Measurements from ENCODE around the gene ZNF587. TPM values are rescaled to one million over a fixed set of nuclear protein-coding genes. Genes with fewer than 3 reads are reported as not detected.
"Not testable (repeated sequence)": the region's sequence is repeated elsewhere in the genome, so short reads cannot be mapped to it uniquely, and the experiment has no call there.

The ZNF587 gene
- total RNA-seq, 6 donors from 2014 or later, result 12.2 to 52.4 (median 23.0) TPM

GRCh38 chr19:57867868-57868492 is 18.3 kb downstream of the ZNF587 start:
- DNase-seq, result no peak
- Histone ChIP-seq H3K36me3 (peaks cover 15 to 54% (median 49%) of the 10 kb centered on the region in 4 donors), H3K27me3 (no peaks in the 10 kb centered on the region), H3K4me1 (no peaks in the 10 kb centered on the region), H3K9me3 (peaks cover 54 to 97% (median 84%) of the 10 kb centered on the region in 4 donors), H3K27ac (no peak overlapping the region), H3K4me3 (no peak overlapping the region)
- 95 to 97% methylated on average over 7 of the region's 7 CpGs for WGBS, 2 donors
- ATAC-seq (ENCODE audit: low FRiP score in 2 of 2), result no peak
- TF ChIP-seq EP300 (IDR thresholded peaks at IDR 0.05) (no peak), POLR2A (IDR thresholded peaks at IDR 0.05) (no peak), CTCF (IDR thresholded peaks at IDR 0.05) (no peak), POLR2AphosphoS5 (IDR thresholded peaks at IDR 0.05) (no peak)

GRCh38 chr19:57869655-57870054 is 20.0 kb downstream of the ZNF587 start:
- 86 to 99% methylated on average over 6 of the region's 6 CpGs for WGBS, 2 donors

GRCh38 chr19:57870225-57870624 is 20.6 kb downstream of the ZNF587 start:
- no peak for TF ChIP-seq POLR2A (IDR thresholded peaks at IDR 0.05)
- TF ChIP-seq POLR2AphosphoS5 (IDR thresholded peaks at IDR 0.05), result no peak
- no peak for TF ChIP-seq EP300 (IDR thresholded peaks at IDR 0.05)
- no peak for TF ChIP-seq CTCF (IDR thresholded peaks at IDR 0.05)
- Histone ChIP-seq H3K27ac (no peak overlapping the region), H3K4me1 (no peaks in the 10 kb centered on the region), H3K36me3 (peaks cover 9 to 39% (median 36%) of the 10 kb centered on the region in 4 donors), H3K9me3 (peaks cover 65 to 95% (median 92%) of the 10 kb centered on the region in 4 donors), H3K4me3 (no peak overlapping the region), H3K27me3 (no peaks in the 10 kb centered on the region)
- WGBS, 2 donors, result 92 to 93% methylated on average over 2 of the region's 2 CpGs
- DNase-seq (no peak), ATAC-seq (ENCODE audit: low FRiP score in 2 of 2) (no peak)

More at GRCh38 chr19:57869655-57870054, 20.0 kb downstream of the ZNF587 start:
- not testable (repeated sequence) for ATAC-seq (ENCODE audit: low FRiP score in 2 of 2); H3K27ac ChIP-seq; DNase-seq; H3K4me1 ChIP-seq; H3K27me3 ChIP-seq; H3K4me3 ChIP-seq
- Histone ChIP-seq H3K9me3 (peaks cover 65 to 99% (median 91%) of the 10 kb centered on the region in 4 donors), H3K36me3 (peaks cover 9 to 43% (median 40%) of the 10 kb centered on the region in 4 donors)

- no peak for DNase-seq
- H3K4me3 ChIP-seq, result no peak overlapping the region
- no peaks in the 10 kb centered on the region for H3K4me1 ChIP-seq
- TF ChIP-seq EP300 (IDR thresholded peaks at IDR 0.05) (no peak), CTCF (IDR thresholded peaks at IDR 0.05) (no peak), POLR2A (IDR thresholded peaks at IDR 0.05) (no peak), POLR2AphosphoS5 (IDR thresholded peaks at IDR 0.05) (no peak)
- H3K36me3 ChIP-seq, result peaks cover 0 to 29% (median 23%) of the 10 kb centered on the region in 4 donors
- no peaks in the 10 kb centered on the region for H3K27me3 ChIP-seq
- H3K9me3 ChIP-seq, result peaks cover 58 to 92% (median 86%) of the 10 kb centered on the region in 4 donors
- no peak for ATAC-seq (ENCODE audit: low FRiP score in 2 of 2)
- no peak overlapping the region for H3K27ac ChIP-seq
Observed at GRCh38 chr19:57872450-57872849, 22.8 kb downstream of the ZNF587 start.

- not testable (repeated sequence) for H3K27ac ChIP-seq; H3K27me3 ChIP-seq; DNase-seq; ATAC-seq (ENCODE audit: low FRiP score in 2 of 2); H3K4me3 ChIP-seq; H3K4me1 ChIP-seq
- WGBS, 2 donors, result 94 to 96% methylated on average over 8 of the region's 8 CpGs
- Histone ChIP-seq H3K9me3 (peaks cover 45 to 87% (median 78%) of the 10 kb centered on the region in 4 donors), H3K36me3 (peaks cover 0 to 26% (median 11%) of the 10 kb centered on the region in 4 donors)
Observed at GRCh38 chr19:57873883-57874799, 24.5 kb downstream of the ZNF587 start.

All from upper lobe of left lung (tissue), 6 donors.